COLO829 (cell line): ENCODE data around the gene TTBK2.
"Not testable (repeated sequence)": the region's sequence is repeated elsewhere in the genome, so short reads cannot be mapped to it uniquely, and the experiment has no call there.

Experiments
- DNase-seq: peaks from one replicate; pipeline ENCODE4 v3.0.0; 2012; ENCODE audit warnings: low spot score

Gene TTBK2

DNA sequence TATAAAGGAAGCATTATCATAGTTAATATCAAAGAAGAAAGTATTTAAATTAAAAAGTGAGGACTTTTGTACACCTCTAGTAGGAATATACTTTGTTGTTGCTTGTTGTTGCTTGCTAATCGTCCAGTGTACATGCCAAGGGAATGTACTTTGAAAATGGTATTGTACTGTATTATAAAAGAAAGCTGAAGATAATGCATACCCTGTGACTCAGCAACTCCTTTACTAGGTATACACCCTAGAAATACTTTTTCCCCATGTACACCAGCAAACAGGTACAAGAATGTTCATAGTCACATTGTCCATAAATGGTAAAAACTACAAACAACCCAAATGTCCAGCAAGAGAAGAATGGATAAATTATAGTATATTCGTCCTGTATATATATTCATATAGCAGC lies 12.0 kb downstream of the TTBK2 start:
- DNase-seq, result no peak

DNA sequence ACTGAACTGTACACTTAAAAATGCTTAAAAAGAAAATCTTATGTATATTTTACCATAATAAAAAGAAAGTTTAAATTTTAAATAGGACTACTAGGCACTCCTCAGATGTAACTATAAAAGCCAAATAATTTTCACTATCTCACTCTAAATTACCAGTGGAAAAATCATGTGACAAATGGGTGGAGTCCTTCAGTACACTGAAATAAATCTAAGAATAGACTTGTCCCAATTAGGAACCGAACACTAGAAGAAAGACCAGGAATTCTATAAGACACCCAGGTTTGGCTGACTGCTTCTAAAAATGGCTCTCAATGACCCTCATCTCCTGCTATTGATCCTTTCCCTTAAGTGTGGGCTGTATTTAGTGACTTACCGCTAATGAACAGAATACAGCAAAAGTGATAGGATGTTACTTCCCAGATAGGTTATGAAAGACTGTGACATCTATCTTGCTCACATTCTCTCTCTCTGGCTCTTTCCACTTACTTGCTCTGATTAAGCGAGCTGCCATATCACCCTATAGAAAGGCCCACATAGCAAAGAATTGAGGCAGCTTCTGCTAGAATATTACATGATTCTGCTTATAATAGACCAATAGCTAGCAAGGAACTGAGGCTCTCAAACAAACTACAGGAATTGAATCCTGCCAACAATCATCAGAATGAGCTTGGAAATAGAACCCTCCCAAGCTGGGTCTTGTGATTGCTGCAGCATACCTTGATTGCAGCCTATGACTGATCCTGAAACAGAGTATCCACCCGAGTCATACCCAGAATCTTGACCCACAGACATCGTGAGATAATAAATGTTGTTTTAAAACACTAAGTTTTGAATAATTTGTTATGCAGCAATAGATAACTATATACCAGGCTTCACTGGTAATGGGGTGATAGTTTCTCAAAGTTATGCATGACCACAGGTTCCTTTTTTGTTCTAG lies 16.9 kb downstream of the TTBK2 start:
- no peak for DNase-seq

DNA sequence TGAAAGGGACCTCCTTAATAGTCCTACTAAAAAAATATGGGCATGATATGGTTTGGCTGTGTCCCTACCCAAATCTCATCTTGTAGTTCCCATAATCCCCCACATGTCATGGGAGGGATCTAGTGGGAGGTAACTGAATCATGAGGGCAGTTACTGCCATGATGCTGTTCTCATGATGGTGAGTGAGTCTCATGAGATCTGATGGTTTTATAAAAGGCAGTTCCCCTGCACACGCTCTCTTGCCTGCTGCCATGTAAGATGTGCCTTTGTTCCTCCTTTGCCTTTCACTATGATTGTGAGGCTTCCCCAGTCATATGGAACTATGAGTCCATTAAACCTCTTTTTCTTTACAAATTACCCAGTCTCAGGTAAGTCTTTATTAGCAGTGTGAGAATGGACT lies 26.7 kb downstream of the TTBK2 start:
- DNase-seq, result not testable (repeated sequence)

DNA sequence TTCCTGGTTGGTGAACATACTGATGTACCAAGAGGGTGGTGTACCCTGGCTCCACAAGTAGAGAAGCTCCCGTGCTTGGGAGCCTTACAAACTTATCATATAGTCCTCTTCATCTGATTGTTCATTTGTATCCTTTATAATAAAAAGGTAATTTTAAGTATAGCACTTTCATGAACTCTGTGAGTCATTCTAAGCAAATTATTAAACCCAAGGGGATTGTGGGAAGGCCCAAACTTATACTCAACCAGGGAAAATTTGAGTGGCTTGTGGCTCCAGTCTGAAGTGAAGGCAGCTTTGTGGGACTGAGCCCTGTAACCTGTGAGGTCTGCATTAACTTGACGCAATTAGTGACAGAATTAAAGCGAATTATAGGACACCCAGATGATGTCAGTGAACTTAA lies 29.0 kb downstream of the TTBK2 start:
- no peak for DNase-seq

DNA sequence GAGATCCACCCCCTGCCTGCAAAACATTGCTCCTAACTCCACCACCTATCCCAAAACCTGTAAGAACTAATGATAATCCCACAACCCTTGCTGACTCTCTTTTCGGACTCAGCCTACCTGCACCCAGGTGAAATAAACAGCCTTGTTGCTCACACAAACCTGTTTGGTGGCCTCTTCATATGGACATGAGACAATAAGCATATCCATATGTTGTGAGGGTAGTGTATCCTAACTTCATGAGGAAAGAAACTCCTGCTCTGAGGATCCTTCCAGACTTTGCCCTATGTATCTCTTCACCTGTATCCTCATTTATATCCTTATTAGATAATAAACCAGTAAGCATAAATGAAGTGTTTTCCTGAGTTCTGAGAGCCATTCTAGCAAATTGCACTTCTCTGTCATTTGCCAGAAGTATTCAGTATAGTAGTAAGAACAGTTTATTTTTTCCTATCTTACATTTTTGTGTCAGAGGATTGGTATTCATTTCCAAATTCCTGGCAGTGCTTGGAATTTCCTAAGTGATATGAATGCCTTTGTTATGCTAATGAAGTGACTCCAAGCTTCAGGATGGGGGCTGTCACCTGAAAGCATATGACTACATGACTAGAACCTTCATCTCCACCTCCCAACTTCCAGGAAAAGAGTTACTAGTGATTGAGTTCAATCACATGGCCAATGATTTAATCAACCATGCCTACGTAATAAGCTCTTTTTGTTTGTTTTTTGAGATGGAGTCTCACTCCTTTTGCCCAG lies 30.2 kb downstream of the TTBK2 start:
- peak; percentile 25 for DNase-seq

DNA sequence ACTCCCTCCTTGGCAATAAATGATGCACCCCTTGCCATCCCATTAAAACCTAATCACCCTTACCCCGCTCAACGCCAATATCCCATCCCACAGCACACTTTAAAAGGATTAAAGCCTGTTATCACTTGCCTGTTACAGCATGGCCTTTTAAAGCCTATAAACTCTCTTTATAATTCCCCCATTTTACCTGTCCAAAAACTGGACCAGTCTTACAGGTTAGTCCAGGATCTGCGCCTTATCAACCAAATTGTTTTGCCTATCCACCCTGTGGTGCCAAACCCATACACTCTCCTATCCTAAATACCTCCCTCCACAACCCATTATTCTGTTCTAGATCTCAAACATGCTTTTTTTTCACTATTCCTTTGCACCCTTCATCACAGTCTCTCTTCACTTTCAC lies 33.2 kb downstream of the TTBK2 start:
- not testable (repeated sequence) for DNase-seq

DNA sequence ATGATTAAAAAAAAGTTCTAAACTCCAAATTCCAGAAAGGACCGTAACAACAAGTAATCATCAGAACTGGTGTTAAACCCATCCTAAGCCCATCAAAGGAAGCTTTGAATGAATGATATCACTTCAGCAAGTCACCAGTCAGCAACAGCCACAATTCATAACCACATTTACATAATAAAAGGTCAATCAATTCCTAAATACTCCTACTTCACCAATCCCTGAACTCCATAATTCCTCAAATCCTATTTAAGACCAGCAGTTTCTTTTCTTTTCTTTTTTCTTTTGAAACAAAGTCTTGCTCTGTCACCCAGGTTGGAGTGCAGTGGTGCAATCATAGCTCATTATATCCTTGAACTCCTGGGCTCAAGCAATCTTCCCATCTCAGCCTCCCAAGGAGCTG lies 40.5 kb downstream of the TTBK2 start:
- no peak for DNase-seq

DNA sequence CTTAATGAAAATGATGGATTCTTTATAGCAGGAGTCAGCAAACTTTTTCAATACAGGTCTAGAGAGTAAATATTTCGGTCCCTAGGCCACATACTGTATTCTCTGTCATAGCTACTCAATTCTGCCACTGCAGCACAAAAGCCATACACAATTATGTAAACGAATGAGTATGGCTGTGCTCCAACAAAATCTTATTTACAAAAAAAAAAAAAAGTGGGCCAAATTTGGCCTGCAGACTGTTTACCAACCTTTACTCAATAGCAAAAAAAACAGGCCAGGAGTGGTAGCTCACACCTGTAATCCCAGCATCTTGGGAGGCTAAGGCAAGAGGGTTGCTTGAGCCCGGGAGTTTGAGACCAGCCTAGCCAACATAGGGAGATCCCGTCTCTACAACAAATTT lies 41.1 kb downstream of the TTBK2 start:
- no peak for DNase-seq

DNA sequence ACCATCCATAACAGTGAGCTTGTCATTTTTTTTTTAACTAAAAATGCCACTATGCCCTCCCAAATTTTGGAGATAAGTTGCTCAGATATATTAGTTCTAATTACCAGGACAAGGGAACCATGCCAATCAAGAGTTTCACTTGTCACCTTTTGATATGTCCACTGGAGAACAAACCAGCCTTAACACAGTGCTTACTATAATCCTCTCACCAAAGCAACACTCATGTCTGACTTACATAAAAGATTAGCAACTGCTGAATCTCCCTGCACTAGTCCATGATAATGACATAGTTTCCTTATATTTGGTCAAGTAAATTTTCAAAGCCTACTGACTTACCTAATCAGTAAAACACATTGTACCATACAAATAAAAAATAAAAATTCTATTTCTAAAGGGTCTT lies 44.4 kb downstream of the TTBK2 start:
- no peak for DNase-seq

DNA sequence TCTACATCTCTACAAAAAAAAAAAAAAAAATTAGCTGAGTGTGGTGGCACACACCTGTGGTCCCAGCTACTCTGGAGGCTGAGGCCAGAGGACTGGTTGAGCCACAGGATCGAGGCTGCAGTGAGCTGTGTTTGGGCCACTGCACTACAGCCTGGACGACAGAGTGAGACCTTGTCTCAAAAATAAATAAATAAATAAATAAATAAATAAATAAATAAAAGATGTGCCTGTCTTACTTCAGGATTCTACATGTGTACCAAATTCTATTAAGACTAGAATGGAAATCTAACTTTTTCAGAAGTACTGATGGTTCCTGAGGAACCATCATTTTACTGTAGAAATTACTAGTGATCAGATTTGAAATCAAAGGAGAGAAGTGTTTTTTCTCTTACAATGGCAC lies 51.9 kb downstream of the TTBK2 start:
- no peak for DNase-seq

DNA sequence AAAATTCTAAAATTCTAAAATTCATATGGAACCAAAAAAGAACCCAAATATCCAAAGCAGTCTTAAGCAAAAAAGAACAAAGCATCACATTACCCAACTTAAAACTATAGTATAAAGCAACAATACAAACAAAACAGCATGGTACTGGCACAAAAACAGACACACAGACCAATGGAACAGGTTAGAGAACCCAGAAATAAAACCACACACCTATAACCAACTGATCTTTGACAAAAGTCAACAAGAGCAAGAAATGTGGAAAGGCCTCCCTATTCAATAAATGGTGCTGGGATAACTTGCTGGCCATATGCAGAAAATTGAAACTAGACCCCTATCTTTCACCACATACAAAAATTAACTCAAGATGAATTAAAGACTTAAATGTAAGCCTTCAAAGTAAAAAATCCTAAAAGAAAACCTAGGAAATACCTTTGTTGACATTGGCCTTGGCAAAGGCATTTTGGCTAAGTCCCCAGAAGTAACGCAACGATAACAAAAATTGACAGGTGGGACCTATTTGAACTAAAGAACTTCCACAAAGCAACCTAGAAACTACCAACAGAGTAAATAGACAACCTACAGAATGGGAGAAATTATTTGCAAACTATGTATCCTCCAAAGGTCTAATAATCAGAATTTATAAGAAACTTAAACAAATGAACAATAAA lies 56.9 kb downstream of the TTBK2 start:
- no peak for DNase-seq

DNA sequence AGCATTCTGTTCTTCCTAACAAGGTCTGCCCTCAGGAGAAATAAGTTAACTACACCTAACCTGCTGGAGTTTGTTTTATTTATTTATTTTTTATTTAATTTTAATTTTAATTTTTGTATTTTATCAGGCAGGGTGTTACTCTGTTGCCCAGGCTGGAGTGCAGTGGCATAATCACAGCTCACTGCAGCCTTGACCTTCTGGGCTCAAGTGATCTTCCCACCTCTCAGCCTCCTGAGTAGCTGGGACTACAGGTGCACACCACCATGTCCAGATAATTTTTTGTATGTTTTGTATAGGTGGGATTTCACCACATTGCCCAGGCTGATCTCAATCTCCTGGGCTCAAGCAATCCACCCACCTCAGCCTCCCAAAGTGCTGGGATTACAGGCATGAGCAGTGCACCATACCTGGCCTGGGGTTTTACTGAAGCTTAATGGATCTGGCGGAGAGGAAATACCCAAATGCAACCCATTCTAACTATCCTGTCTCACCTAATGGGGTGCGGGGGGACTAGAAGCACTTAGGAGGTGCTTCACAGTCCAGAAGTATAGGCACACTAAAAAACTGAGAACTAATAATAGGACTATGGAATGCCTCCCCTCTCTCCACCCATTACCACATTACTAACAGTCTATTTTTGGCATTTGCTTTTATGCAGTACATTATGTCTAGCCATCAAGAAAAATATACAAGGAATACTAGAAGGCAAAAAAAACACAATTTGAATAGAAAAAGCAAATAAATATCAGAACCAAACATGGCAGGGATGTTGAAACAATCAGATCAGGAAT lies 61.4 kb downstream of the TTBK2 start:
- no peak for DNase-seq

DNA sequence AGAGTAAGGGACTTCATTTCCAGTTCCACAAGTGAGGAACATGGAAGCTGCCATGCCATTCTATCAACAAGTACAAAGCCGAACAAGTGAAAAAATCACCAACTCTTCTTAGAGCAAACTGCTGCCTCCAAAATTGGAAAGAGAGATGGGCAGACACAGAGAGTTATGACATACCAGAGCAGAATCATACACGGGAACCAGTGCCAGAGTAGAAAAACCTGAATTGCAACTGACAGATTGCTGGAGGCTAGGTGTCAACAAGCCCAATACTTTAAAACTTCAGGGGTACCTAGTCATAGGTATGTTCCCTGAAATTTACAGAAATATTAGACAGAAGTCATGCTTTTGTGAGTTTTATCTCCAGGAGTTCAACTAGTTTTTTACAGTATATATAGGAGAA lies 62.0 kb downstream of the TTBK2 start:
- no peak for DNase-seq

DNA sequence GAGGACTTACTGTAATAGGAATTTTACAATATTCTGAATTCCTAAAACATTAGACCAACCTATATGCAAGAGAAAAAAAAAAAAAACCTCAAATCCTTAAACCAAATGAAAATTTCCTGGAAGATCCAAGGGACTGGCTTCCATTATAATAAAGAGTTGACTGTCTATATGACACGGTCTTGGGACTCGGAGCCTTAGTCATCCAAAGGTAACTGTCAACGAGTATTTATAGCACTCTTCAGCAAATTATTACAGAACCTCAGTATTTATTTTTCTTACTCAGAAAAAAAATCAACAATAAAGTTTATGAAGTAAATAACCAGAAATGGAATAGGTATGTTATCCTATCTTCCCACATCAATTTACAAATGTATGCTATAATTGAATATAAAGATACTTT lies 66.0 kb downstream of the TTBK2 start:
- DNase-seq, result no peak

DNA sequence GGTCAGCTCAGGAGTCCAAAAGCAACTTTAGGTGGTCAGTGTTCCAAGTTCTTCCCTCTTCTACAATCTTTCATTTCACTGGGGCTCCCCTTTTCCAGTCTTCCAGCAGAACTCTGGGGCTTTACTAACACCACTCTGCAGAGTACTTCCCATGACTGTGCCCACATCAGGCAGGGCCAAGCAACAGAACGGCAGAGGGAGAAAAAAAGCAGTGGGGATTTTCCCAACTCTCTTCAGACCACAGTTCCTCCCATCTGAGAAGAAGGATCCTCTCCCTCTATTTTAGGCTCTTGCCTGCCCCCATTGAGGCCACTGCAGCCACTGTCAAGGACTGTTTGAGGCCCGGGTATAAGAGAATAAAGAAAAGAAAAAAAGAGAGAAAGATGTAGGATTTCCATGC lies 70.7 kb downstream of the TTBK2 start:
- no peak for DNase-seq

DNA sequence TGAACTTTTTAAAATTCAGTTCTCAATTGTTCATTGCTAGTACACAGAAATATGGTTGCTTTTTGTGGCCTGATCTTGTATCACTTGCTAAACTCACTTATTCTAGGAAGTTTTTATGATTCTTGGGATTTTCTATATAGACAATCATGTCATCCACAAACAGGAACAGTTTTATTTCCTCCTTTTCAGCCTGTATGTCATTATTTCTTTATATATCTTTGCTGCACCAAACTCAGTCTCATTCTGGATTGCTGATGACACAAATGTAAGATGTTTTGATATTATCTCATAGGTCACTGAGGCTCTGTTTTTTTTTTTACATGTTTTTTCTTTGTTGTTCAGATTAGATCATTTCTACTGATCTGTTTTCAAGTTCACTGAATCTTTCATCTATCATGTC lies 71.7 kb downstream of the TTBK2 start:
- no peak for DNase-seq

DNA sequence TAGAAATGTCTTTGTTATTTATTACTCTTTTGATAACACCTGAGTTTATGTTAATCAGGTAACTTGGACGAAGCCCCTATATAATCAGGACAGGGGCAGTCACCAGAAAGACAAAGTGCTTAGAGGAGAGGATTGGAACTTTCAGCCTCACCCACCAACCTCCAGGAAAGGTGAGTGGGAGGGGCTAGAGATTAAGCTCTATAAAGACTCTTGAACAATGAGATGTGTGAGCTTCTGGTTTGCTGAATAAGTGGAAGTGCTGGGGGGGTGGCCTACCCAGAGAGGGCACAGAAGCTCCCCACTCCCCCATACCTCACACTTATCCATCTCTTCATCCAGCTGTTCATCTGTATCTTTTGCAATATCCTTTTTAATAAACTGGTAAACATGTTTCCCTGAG lies 73.9 kb downstream of the TTBK2 start:
- no peak for DNase-seq

DNA sequence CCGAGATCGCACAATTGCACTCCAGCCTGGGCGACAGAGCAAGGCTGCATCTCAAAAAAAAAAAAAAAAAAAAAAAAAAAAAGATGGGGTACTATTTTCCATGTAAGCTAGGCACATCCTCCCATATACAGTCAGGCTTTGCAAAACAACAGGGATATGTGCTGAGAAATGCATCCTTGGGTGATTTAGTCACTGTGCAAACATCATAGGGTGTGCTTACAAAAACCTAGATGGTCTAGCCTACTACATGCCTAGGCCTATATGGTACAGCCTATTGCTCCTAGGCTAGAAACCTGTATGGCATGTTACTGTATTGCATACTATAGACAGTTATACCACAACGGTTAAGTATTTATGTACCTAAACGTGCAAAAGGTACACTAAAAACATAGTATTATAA lies 75.0 kb downstream of the TTBK2 start:
- no peak for DNase-seq

DNA sequence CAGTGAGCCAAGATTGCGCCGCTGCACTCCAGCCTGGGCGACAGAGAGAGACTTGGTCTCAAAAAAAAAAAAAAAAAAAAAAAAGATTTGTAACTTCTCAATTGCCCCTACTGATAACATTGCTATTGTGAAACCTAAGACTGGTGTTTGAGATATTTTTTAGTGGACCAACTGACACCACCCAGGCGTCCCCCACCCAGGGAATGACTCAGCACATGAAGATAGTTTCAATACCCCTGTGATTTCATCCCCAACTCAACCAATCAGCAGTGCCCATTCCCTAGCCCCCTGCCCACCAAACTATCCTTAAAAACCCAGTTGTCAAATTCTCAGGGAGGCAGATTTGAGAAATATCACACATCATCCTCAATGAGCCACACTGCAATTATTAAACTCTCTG lies 76.9 kb downstream of the TTBK2 start:
- DNase-seq, result no peak

DNA sequence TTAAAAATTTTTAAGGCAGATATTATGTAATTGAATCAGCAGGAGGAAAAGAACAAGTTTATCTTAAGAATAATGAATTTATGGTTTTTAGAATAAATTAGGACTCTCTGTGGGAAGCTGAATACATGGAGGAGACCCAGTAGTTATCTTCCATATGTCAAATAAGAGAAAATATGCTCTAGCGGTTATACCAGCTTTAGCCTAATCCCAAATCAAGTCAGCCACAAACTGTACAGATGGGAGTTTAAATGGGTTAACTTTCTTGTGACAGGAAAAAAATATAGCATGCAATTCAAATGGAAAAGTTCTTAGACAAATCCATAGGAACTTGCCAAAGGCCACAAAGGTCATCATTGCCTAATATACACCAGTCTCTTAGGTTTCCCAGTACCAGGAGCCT lies 84.3 kb downstream of the TTBK2 start:
- DNase-seq, result no peak

DNA sequence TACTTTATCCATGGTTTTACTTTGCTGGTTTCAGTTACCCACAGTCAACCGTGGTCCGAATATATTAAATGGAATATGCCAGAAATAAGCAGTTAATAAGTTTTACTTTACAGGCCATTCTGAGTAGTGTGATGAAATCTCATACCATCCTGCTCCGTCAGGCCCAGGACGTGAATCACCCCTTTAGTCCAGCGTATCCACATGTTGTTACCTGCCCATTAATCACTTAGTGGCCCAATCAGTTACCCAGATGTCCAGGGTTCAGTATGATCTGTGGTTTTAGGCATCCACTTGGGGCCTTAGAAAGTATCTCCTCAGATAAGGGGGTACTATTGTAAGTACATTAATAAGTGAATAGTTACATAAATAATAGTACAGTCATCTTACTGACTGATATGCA lies 88.0 kb downstream of the TTBK2 start:
- DNase-seq, result no peak

DNA sequence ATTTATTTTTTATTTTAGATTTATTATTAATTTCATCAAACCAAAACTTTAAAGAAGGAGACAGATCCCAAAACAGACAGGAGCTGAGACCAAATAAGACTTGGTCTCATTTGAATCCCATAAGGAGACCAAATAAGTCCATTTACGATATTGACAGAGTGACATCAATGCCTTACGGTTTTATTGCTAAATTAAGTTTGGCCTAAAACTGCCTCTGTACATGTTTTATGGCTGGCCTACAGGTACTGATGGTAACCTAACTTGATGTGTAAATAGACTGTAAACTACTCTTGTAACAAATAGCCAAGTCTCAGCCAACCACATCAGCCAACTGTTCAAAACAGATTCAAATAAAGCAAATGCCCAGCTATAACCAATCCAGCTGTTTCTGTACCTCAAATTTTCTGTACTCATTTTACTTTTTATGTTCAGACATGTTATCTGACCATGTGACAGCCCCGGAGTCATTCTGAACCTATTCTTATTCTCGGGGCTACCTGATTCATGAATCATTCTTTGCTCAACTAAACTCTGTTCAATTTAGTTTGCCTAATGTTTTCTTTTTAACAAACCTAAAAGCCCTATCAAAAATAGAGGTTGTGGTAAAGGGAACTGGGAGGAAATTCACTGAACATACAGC lies 94.2 kb downstream of the TTBK2 start:
- DNase-seq, result no peak
